Ovary (tissue), 3 donors: ENCODE measurements around the gene KANK2.

Source experiments
- EP300 ChIP-seq: sonication (generic); formaldehyde crosslinking; IDR thresholded peaks from one replicate; pipeline ENCODE4 v1.6.1; 2017; ENCODE audit warnings: antibody characterized with exemption
- TF ChIP-seq, protein P1 (sequence below), 3 donors: fragments of 450-650 bp in 2 of 3; fragments of 200-600 bp in 1 of 3; IDR thresholded peaks; one replicate each; pipeline versions ENCODE4 v1.5.1 to v1.8.0; 2016 to 2022; ENCODE audit warnings: antibody characterized with exemption in 3 of 3, mild to moderate bottlenecking in 1 of 3
- donor health status: DM: no; HTN: no; CAD: no.

DNA sequence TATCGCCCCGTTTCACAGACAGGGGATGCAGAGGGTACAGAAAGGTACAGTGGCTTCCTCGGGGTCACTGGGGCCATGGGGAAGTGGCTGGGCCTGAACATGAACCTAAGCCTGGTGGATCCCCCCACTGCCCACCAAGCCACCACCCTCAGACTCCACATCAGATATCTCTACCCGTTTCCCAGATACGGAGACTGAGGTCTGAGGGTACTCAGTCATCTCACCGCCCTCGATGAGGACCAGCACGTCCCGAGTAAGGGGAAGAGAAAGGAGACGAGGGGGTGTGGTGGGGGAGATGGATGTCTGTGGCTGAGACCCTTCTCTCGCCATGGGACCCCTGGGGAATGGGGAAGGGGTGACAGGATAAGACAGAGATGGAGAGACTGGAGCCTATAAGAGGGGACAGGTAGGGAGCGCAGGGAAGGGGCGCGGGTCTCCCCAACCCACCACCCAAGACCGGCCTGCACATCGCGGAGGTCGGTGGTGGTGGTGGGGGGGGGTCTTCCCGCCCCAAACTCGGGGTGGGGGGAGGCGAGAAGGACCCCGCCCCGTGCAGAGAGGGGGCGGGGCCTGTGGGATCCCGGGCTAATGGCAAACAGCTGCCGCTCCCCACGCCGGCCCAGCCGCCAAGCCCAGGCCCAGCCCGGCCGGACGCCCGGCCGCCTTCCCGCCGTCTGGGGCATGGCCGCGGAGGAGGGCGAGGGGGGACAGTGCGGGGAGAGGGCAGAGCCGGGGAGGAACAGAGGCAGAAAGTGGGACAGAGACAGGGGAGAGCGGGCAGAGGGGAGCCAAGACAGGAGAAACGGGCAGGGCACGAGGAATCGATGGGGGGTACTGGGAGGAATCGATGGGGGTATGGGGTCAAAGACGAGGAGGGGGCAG lies 698 bp downstream of the KANK2 start:
- TF ChIP-seq, protein P1, sequence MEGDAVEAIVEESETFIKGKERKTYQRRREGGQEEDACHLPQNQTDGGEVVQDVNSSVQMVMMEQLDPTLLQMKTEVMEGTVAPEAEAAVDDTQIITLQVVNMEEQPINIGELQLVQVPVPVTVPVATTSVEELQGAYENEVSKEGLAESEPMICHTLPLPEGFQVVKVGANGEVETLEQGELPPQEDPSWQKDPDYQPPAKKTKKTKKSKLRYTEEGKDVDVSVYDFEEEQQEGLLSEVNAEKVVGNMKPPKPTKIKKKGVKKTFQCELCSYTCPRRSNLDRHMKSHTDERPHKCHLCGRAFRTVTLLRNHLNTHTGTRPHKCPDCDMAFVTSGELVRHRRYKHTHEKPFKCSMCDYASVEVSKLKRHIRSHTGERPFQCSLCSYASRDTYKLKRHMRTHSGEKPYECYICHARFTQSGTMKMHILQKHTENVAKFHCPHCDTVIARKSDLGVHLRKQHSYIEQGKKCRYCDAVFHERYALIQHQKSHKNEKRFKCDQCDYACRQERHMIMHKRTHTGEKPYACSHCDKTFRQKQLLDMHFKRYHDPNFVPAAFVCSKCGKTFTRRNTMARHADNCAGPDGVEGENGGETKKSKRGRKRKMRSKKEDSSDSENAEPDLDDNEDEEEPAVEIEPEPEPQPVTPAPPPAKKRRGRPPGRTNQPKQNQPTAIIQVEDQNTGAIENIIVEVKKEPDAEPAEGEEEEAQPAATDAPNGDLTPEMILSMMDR (IDR thresholded peaks at IDR 0.05), result no peak
- no peak for TF ChIP-seq EP300
